ENCODE results near the gene PLA2G3. TPM values are rescaled to one million over a fixed set of nuclear protein-coding genes. Genes with fewer than 3 reads are reported as not detected.

PLA2G3 gene
- total and polyA plus RNA-seq, 2 donors (not counting 3 experiments of a cell fraction or from before 2014, with no cell fraction given): 0.75 to 0.84 TPM

- Histone ChIP-seq H3K9me1 (replicated peaks; ENCODE audit: control insufficient read depth, extremely low read depth, insufficient read depth, low read length) (no peaks in the 10 kb centered on the region), H3K9me3 (replicated peaks; ENCODE audit: control insufficient read depth, insufficient read depth, low read length) (no peaks in the 10 kb centered on the region), H3K36me3 (ENCODE audit: control insufficient read depth in 2 of 2, extremely low read depth in 1 of 2, insufficient read depth in 2 of 2, low read length in 2 of 2) (no peaks in the 10 kb centered on the region), H3K4me1 (ENCODE audit: control insufficient read depth, extremely low read depth, insufficient read depth, low read length) (no peaks in the 10 kb centered on the region), H3K27me3 (ENCODE audit: control insufficient read depth in 2 of 2, insufficient read depth in 2 of 2, low read length in 2 of 2) (no peaks in the 10 kb centered on the region), H2AFZ (ENCODE audit: low read depth, low read length) (no peak overlapping the region), H3K4me2 (ENCODE audit: insufficient read depth, low read length) (no peak overlapping the region), H3K4me3 (replicated peaks in 1 of 3; ENCODE audit: insufficient read depth in 1 of 3, low read depth in 1 of 3, low read length in 3 of 3) (no peak overlapping the region), H3K79me2 (ENCODE audit: control insufficient read depth, insufficient read depth, low read length) (no peaks in the 10 kb centered on the region), H4K20me1 (replicated peaks; ENCODE audit: control insufficient read depth, extremely low read depth, insufficient read depth, low read length) (no peaks in the 10 kb centered on the region), H3K9ac (replicated peaks; ENCODE audit: extremely low read depth, insufficient read depth, low read length) (no peak overlapping the region), H3K27ac (ENCODE audit: insufficient read depth, low read depth, low read length) (no peak overlapping the region)
- DNase-seq (ENCODE audit: low read depth, low spot score) (no peak), FAIRE-seq (no peak)
- BruUV-seq (replicated peaks): no TSS peak
- TF ChIP-seq MAX (IDR thresholded peaks at IDR 0.05; ENCODE audit: insufficient read depth, insufficient read length) (no peak), FOS (IDR thresholded peaks at IDR 0.05; ENCODE audit: borderline replicate concordance, insufficient read depth, low read length) (no peak), MYC (IDR thresholded peaks at IDR 0.05; ENCODE audit: low read depth, low read length) (no peak), GATA2 (IDR thresholded peaks at IDR 0.05; ENCODE audit: insufficient read depth, insufficient read length, low read depth, low read length) (no peak), JUN (IDR thresholded peaks at IDR 0.05; ENCODE audit: borderline replicate concordance, insufficient read depth, insufficient read length, low read depth) (no peak), CTCF (IDR thresholded peaks at IDR 0.05; ENCODE audit: extremely low read depth in 1 of 2, insufficient read depth in 1 of 2, low read depth in 1 of 2, low read length in 2 of 2) (no peak), POLR2A (IDR thresholded peaks at IDR 0.05; ENCODE audit: low read depth, low read length) (no peak), EZH2 (IDR thresholded peaks at IDR 0.05; ENCODE audit: borderline replicate concordance, low read depth, low read length, severe bottlenecking) (no peak), POLR2AphosphoS5 (IDR thresholded peaks at IDR 0.05; ENCODE audit: insufficient read depth, low read depth, low read length) (no peak)
- CTCF ChIA-PET: interaction anchor here (1.3 to 5.6 kb wide), 5 partner anchors 10 to 131 kb away, joined by 3 to 30 read pairs (median 4); partner anchors contain the start of gene SELENOM
- intact Hi-C loops (cut with micrococcal nuclease): no loop called here
- dilution Hi-C loops (cut with MboI; ENCODE audit: extremely low pct_ligation_motif_present, low sequenced_read_pairs): no loop called here
- POLR2A ChIA-PET: no interaction called here
These were observed 1.2 kb upstream of the PLA2G3 start for GRCh38 chr22:31141551-31141950.
